Colonic mucosa (tissue), 4 donors: ENCODE data around the gene TIMM8B. TPM values are rescaled to one million over a fixed set of nuclear protein-coding genes. Genes with fewer than 3 reads are reported as not detected.
A peak's percentile ranks its signal among the peaks of the same experiment; 100 is the strongest.
"Not testable (repeated sequence)": the region's sequence is repeated elsewhere in the genome, so short reads cannot be mapped to it uniquely, and the experiment has no call there.

Source experiments
- DNase-seq: peaks from one replicate; pipeline ENCODE4 v3.0.0-alpha.2; 2020
- H3K27ac ChIP-seq: fragments of 200-600 bp; one replicate; pipeline ENCODE4 v1.8.0; 2021
- H3K27me3 ChIP-seq: fragments of 200-600 bp; one replicate; pipeline ENCODE4 v1.8.0; 2021
- H3K36me3 ChIP-seq: fragments of 200-600 bp; one replicate; pipeline ENCODE4 v1.8.0; 2021
- H3K4me1 ChIP-seq: fragments of 200-600 bp; one replicate; pipeline ENCODE4 v1.8.0; 2021; ENCODE audit warnings: mild to moderate bottlenecking
- H3K4me3 ChIP-seq: fragments of 200-600 bp; one replicate; pipeline ENCODE4 v1.8.0; 2021
- H3K9ac ChIP-seq, 2 donors: one replicate each; pipeline ENCODE4 v1.7.0; 2013; ENCODE audit warnings: control low read depth in 2 of 2, low read depth in 2 of 2, low read length in 2 of 2
- H3K9me3 ChIP-seq: fragments of 200-600 bp; one replicate; pipeline ENCODE4 v1.8.0; 2021
- CTCF ChIP-seq: fragments of 200-600 bp; IDR thresholded peaks from one replicate; pipeline ENCODE4 v1.8.0; 2022; ENCODE audit warnings: antibody characterized with exemption, mild to moderate bottlenecking
- intact Hi-C: fragments of 100-400 bp; cut with DNase I; formaldehyde crosslinking; loops from one replicate; pipeline ENCODE4 v1.14.1; 2022
- total RNA-seq, 2 donors: library from RNA; stranded (reverse); fragmentation: NEBNext Ultra II Directional in 1 of 2; extraction: Animal tissue kit (Norgen Biotek cat#: 25700) in 1 of 2; gene quantifications; one replicate each; pipeline ENCODE4 v1.2.1, GENCODE V29; 2021
- donor health status: healthy.
- donor health status: DM: no; HTN: no; CAD: no.
- donor health status: DM: no; HTN: no; CAD: no.

TIMM8B gene
- total RNA-seq, 2 donors from 2014 or later, result 40.7 to 93.9 TPM

DNA sequence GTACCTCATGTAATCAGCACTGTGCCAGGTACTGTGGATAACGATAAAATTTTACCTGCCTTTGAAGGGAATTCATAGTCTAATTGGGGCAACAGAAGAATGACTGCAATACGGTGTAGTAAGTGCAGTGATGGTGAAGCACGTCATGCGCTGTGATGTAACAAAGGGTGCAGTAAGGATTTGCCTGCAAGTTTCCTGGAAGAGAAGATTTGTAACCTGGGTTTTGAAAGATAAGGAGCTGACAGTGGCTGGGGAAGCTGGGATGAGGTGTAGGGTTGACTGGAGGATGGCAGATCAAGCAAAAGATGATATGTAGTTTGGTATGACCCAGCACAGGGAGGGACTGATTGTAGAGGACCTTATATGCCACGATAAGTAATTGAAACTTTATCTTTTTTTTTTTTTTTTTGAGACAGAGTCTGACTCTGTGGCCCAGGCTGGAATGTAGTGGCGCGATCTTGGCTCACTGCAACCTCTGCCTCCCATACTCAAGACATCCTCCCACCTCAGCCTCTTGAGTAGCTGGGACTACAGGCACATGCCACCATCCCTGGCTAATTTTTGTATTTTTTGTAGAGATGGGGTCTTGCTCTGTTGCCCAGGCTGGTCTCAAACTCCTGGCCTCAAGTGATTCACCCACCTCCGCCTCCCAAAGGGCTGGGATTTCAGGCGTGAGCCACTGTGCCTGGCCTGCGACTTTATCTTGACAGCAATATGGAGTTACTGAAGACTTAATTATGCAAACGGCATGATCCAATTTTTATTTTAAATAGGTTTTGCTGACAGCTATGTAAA is 11.4 kb upstream of the TIMM8B start:
- no peak for DNase-seq
- H3K27ac ChIP-seq, result no peak overlapping the region
- no peak for TF ChIP-seq CTCF
- no peaks in the 10 kb centered on the region for H3K27me3 ChIP-seq
- no peak overlapping the region for H3K4me3 ChIP-seq
- H3K4me1 ChIP-seq, result no peaks in the 10 kb centered on the region
- H3K9ac ChIP-seq, result no peak overlapping the region
- H3K36me3 ChIP-seq, result peaks cover 9% of the 10 kb centered on the region
- intact Hi-C loops, result no loop called here
- no peaks in the 10 kb centered on the region for H3K9me3 ChIP-seq

DNA sequence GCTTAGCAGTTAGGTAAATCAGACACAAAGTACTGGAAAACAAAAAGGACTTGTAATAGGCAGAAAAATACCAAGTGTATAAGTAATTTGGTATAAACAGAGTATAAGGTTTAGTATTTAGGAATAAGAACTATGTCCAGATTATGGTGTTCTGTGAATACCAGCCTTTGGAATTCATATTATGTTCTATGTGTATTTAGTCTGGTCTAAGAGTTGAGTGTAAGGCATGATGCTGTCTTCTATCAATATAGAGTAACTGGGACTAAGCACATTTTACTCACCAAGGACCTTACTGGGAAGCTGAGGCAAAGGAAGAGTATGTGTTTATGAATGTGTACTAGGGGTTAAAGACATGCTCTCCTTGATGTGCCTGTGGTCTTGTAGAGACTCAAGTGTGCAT is 9.6 kb upstream of the TIMM8B start:
- H3K4me1 ChIP-seq, result no peaks in the 10 kb centered on the region
- no peak for DNase-seq
- H3K36me3 ChIP-seq, result peaks cover 26% of the 10 kb centered on the region
- no peak overlapping the region for H3K4me3 ChIP-seq
- no peaks in the 10 kb centered on the region for H3K27me3 ChIP-seq
- no peaks in the 10 kb centered on the region for H3K9me3 ChIP-seq
- H3K9ac ChIP-seq, result no peak overlapping the region
- TF ChIP-seq CTCF, result no peak
- intact Hi-C loops, result no loop called here
- H3K27ac ChIP-seq, result no peak overlapping the region

DNA sequence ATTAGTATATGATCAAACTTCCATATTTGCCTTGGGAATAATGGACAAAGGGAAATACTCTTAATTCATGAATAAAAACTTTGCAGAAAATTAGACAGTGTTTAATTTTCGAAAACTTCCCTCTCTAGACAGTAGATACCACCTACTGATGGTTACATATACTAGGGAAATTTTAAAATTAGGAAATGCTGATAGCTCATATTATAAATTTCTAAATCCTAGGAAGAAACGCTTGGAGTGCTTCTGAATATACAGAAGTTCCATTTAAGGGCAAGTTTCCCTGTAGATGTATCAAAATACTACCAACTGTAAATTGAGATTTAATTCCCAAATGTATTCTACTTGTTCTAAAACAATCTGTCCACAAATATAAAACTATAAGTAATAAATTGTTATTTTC is 8.7 kb upstream of the TIMM8B start:
- H3K27ac ChIP-seq, H3K9ac ChIP-seq, intact Hi-C loops, H3K4me3 ChIP-seq, DNase-seq, H3K4me1 ChIP-seq, H3K9me3 ChIP-seq, H3K27me3 ChIP-seq: not testable (repeated sequence)
- peaks cover 31% of the 10 kb centered on the region for H3K36me3 ChIP-seq

- DNase-seq, result peak; percentile 20
- Histone ChIP-seq H3K9ac (peak overlapping the region; percentile 36 to 96), H3K36me3 (peaks cover 22% of the 10 kb centered on the region), H3K4me3 (peak overlapping the region; percentile 67), H3K27ac (peak overlapping the region; percentile 51), H3K4me1 (peaks cover 6% of the 10 kb centered on the region), H3K9me3 (no peaks in the 10 kb centered on the region), H3K27me3 (no peaks in the 10 kb centered on the region)
- TF ChIP-seq CTCF, result no peak
- intact Hi-C loops, result loop anchor here (10.0 kb wide), 1 partner anchor 152 kb away; the partner anchor contains the start of gene DIXDC1
Measured at GRCh38 chr11:112087212-112087611, 656 bp upstream of the TIMM8B start.

DNA sequence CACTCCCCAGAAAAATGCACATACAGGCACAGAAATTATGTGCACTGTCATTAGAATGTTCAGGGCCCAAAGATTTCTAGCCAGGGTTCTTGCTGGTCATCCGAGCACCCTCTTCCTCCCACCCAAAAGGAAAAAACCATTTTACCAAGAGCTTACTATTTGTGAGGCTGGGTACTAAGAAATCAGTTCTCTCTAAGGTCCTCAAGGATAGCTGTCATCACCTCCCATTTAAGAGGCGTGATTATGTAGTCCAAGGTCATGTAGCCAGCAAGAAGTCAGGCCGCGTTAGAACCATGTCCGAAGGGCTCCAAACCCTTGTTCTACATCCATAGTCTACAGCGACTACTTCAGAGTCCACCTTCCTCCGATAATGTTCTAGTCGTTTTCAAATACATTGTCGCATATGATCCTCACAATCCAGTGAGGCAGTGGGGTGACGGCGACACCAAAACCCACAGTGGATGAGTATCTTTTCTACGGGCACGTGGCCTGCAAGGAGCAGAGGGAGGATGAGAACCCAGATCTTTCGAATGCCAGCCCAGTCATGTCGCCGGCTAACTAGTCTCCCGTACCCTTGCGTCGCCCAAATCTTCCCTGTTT is 634 bp downstream of the TIMM8B start:
- peak; percentile 41 for DNase-seq
- H3K36me3 ChIP-seq, result peaks cover 9% of the 10 kb centered on the region
- H3K4me3 ChIP-seq, result peak overlapping the region; percentile 67
- intact Hi-C loops, result loop anchor here (10.0 kb wide), 1 partner anchor 151 kb away; the partner anchor contains the start of gene DIXDC1
- peaks cover 6% of the 10 kb centered on the region for H3K4me1 ChIP-seq
- no peaks in the 10 kb centered on the region for H3K27me3 ChIP-seq
- H3K27ac ChIP-seq, result peak overlapping the region; percentile 69
- no peak for TF ChIP-seq CTCF
- H3K9ac ChIP-seq, result peak overlapping the region; percentile 72 to 96
- no peaks in the 10 kb centered on the region for H3K9me3 ChIP-seq

- H3K9ac ChIP-seq, result no peak overlapping the region
- intact Hi-C loops, result loop anchor here (10.0 kb wide), 1 partner anchor 148 kb away; the partner anchor contains the start of gene DIXDC1
- DNase-seq, result no peak
- H3K4me1 ChIP-seq, result peaks cover 6% of the 10 kb centered on the region
- no peak overlapping the region for H3K4me3 ChIP-seq
- no peak for TF ChIP-seq CTCF
- H3K9me3 ChIP-seq, result no peaks in the 10 kb centered on the region
- no peak overlapping the region for H3K27ac ChIP-seq
- H3K36me3 ChIP-seq, result peaks cover 9% of the 10 kb centered on the region
- H3K27me3 ChIP-seq, result no peaks in the 10 kb centered on the region
Measured at GRCh38 chr11:112082729-112083128, 3.8 kb downstream of the TIMM8B start.
